Stomach (tissue), 9 donors: ENCODE measurements around the gene PIP4K2A. TPM values are rescaled to one million over a fixed set of nuclear protein-coding genes. Genes with fewer than 3 reads are reported as not detected.

Experiments used
- DNase-seq, 2 donors: peaks; one replicate each; pipeline versions ENCODE4 v3.0.0 to v3.0.0-alpha.2; 2013 to 2019
- H3K27ac ChIP-seq, 5 donors: fragments of 200-600 bp in 4 of 5; sonication (generic) in 4 of 5; one replicate each; pipeline ENCODE4 v1.5.1; 2013 to 2019; ENCODE audit warnings: mild to moderate bottlenecking in 1 of 5, moderate library complexity in 1 of 5
- H3K27me3 ChIP-seq, 3 donors: fragments of 200-600 bp; sonication (generic); one replicate each; pipeline ENCODE4 v1.5.1; 2017 to 2019; ENCODE audit warnings: mixed run types in 1 of 3
- H3K36me3 ChIP-seq, 4 donors: fragments of 200-600 bp; sonication (generic); 1 replicate in 3 of 4; 2 replicates in 1 of 4; pipeline ENCODE4 v1.5.1; 2016 to 2019
- H3K4me1 ChIP-seq, 4 donors: fragments of 200-600 bp; sonication (generic); one replicate each; pipeline ENCODE4 v1.5.1; 2016 to 2019
- H3K4me3 ChIP-seq, 4 donors: fragments of 200-600 bp; sonication (generic) in 3 of 4; one replicate each; pipeline ENCODE4 v1.5.1; 2016 to 2019; ENCODE audit warnings: mild to moderate bottlenecking in 1 of 4
- H3K9me3 ChIP-seq, 4 donors: fragments of 200-600 bp; sonication (generic); one replicate each; pipeline ENCODE4 v1.5.1; 2016 to 2019
- EP300 ChIP-seq: sonication (generic); formaldehyde crosslinking; IDR thresholded peaks from one replicate; pipeline ENCODE4 v1.6.1; 2017; ENCODE audit warnings: antibody characterized with exemption
- POLR2A ChIP-seq, 4 donors: fragments of 450-650 bp; IDR thresholded peaks; one replicate each; pipeline ENCODE4 v1.6.1; 2016; ENCODE audit warnings: antibody characterized with exemption in 4 of 4, control low read depth in 2 of 4, mild to moderate bottlenecking in 1 of 4, moderate library complexity in 1 of 4
- POLR2AphosphoS5 ChIP-seq, 3 donors: sonication (generic); formaldehyde crosslinking; IDR thresholded peaks; one replicate each; pipeline ENCODE4 v1.6.1; 2016; ENCODE audit warnings: antibody characterized with exemption in 3 of 3
- WGBS, 5 donors: extraction: QIAGEN DNeasy Blood & Tissue Kit in 3 of 5; methylation state at CpG; one replicate each; pipeline versions ENCODE4 v1.1.5 to v1.1.7; 2013 to 2018; 5-methylcytosine and 5-hydroxymethylcytosine counted together
- intact Hi-C: fragments of 100-400 bp; cut with DNase I; formaldehyde crosslinking; loops from one replicate; pipeline ENCODE4 v1.15.1; 2023; ENCODE audit warnings: low total_unique reads
- polyA plus RNA-seq, 3 donors: library from polyadenylated mRNA; stranded (reverse); fragments of 200-250 nt; gene quantifications; one replicate each; pipeline ENCODE4 v1.2.3, GENCODE V29; 2013
- total RNA-seq, 5 donors: library from RNA; depleted of rRNA; stranded (reverse); fragments of >200 nt; gene quantifications; one replicate each; pipeline versions ENCODE4 v1.1.0 to v1.2.3, GENCODE V29; 2014 to 2016
- TF ChIP-seq, protein P1 (sequence below), 7 experiments: fragments of 450-650 bp in 4 of 7; fragments of 200-600 bp in 3 of 7; sonication (generic) in 3 of 7; IDR thresholded peaks; one replicate each; pipeline ENCODE4 v1.5.1; 2016 to 2019; ENCODE audit warnings: antibody characterized with exemption in 7 of 7, control low read depth in 2 of 7, mild to moderate bottlenecking in 1 of 7
- donor health status: healthy with polysubstance abuse.
- donor health status: Bipolar disorder and iron deficiency.
- donor health status: healthy.

PIP4K2A gene
- total and polyA plus RNA-seq, 8 donors, result 6.7 to 61.3 (median 13.6) TPM

DNA sequence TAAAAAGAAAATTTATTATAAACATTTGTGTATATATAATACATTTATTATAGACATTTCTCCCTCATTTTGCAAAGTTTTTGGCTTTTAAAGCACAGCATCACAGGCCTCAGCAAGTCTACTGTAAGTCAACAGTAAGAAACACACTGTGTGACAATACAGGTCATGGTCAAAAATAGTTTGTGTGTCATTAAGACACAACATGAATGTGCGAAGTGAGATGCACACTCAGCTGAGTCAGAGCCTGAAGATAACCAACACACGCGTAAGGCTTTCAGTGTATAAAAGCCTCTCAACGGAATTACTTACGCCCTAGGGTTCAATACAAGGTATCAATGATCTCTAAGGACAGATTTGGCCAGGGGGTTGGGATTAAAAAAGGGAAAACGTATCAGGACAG lies 157.6 kb downstream of the PIP4K2A start:
- intact Hi-C loops, result no loop called here
- TF ChIP-seq EP300 (no peak), POLR2A (IDR thresholded peaks at IDR 0.05) (no peak), POLR2AphosphoS5 (IDR thresholded peaks at IDR 0.05) (no peak)
- TF ChIP-seq, protein P1, sequence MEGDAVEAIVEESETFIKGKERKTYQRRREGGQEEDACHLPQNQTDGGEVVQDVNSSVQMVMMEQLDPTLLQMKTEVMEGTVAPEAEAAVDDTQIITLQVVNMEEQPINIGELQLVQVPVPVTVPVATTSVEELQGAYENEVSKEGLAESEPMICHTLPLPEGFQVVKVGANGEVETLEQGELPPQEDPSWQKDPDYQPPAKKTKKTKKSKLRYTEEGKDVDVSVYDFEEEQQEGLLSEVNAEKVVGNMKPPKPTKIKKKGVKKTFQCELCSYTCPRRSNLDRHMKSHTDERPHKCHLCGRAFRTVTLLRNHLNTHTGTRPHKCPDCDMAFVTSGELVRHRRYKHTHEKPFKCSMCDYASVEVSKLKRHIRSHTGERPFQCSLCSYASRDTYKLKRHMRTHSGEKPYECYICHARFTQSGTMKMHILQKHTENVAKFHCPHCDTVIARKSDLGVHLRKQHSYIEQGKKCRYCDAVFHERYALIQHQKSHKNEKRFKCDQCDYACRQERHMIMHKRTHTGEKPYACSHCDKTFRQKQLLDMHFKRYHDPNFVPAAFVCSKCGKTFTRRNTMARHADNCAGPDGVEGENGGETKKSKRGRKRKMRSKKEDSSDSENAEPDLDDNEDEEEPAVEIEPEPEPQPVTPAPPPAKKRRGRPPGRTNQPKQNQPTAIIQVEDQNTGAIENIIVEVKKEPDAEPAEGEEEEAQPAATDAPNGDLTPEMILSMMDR (IDR thresholded peaks at IDR 0.05), result no peak
- Histone ChIP-seq H3K4me1 (peaks cover 0 to 34% (median 7%) of the 10 kb centered on the region in 4 donors), H3K9me3 (no peaks in the 10 kb centered on the region), H3K36me3 (peaks cover 0 to 14% (median under 1%) of the 10 kb centered on the region in 4 donors), H3K4me3 (no peak overlapping the region), H3K27me3 (no peaks in the 10 kb centered on the region), H3K27ac (no peak overlapping the region)
- DNase-seq, result no peak
- WGBS, 5 donors, result 90 to 96% (median 94%) methylated on average over 6 of the region's 6 CpGs

DNA sequence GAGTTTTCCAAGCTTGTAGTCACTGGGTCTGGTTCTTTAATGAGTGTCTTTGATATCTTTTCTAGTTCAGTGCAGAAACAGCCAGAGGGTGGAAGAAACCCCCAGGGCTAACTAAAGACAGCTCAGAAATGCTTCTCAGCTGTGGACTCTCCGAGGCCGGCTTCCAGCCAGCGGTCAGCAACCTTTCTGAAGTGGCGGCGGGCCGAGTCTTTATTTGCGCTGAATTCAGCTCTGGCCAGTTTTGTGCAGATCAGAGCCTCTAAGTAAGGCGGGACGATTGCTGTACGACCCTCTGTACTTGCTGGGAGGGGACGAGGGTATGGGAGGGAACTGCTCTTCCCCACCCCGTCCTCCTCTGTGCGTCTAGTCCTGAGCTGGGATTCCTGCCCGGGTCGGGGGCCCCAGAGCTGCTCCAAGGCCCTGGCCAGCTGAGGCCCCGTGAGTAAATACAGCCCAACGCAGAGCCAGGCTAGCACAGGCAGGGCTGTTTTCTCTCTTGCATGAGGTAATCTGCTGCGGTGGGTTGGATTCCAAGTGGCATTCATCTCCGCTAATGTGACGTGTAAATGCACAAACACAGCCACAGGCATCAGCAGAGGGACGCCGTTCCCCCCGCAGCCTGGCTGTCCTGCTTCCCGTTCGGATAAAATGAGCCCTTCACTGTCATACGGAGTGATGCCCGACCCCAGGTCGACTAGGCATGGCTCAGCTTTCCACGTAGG lies 159.8 kb downstream of the PIP4K2A start:
- 24 to 38% (median 28%) methylated on average over 29 of the region's 29 CpGs for WGBS, 5 donors
- peaks cover 0 to 10% (median 8%) of the 10 kb centered on the region in 4 donors for H3K36me3 ChIP-seq
- no peaks in the 10 kb centered on the region for H3K27me3 ChIP-seq
- H3K4me1 ChIP-seq, result peaks cover 0 to 35% (median 7%) of the 10 kb centered on the region in 4 donors
- H3K4me3 ChIP-seq, result peak overlapping the region; percentile 7 to 30 (median 26)
- no peaks in the 10 kb centered on the region for H3K9me3 ChIP-seq
- intact Hi-C loops, result no loop called here
- no peak for TF ChIP-seq EP300
- TF ChIP-seq POLR2AphosphoS5 (IDR thresholded peaks at IDR 0.05), result peak; percentile 27 to 70 (median 67)
- no peak for TF ChIP-seq POLR2A (IDR thresholded peaks at IDR 0.05)
- TF ChIP-seq, protein P1 (IDR thresholded peaks at IDR 0.05), result no peak
- H3K27ac ChIP-seq, result peak overlapping the region; percentile 63 to 84 (median 69)
- DNase-seq, result peak; percentile 76 to 96

DNA sequence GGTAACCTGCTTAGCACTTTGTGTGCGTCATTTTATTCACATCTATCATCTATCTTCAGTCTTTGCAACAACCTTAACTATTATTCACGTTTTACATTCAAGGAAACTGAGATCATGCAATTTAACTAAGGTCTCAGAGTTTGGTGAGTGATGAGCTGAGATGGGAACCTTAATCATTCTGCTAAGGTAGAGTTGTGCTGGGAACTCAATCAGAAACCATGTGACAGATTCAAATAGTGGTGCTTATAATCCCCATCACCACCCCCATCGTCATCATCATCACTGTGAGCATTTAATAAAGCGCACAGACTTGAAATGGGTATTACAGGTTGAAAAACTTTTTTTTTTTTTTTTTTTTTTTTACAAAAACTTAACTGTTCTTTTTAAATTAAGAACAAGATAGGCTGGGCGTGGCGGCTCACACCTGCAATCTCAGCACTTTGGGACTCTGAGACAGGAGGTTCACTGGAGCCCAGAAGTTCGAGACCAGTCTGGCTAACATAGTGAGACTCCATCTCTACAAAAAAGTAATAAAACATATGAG lies 160.9 kb downstream of the PIP4K2A start:
- H3K4me3 ChIP-seq, result no peak overlapping the region
- WGBS, 5 donors, result 92 to 96% (median 93%) methylated on average over 7 of the region's 7 CpGs
- no peaks in the 10 kb centered on the region for H3K9me3 ChIP-seq
- no peaks in the 10 kb centered on the region for H3K27me3 ChIP-seq
- H3K4me1 ChIP-seq, result peaks cover 0 to 35% (median 7%) of the 10 kb centered on the region in 4 donors
- peak overlapping the region in 1 of 5 donors; percentile 84 for H3K27ac ChIP-seq
- H3K36me3 ChIP-seq, result peaks cover 0 to 19% (median 15%) of the 10 kb centered on the region in 4 donors
- TF ChIP-seq, protein P1 (IDR thresholded peaks at IDR 0.05), result no peak
- TF ChIP-seq POLR2AphosphoS5 (IDR thresholded peaks at IDR 0.05) (no peak), POLR2A (IDR thresholded peaks at IDR 0.05) (no peak), EP300 (no peak)
- intact Hi-C loops, result no loop called here
- no peak for DNase-seq

DNA sequence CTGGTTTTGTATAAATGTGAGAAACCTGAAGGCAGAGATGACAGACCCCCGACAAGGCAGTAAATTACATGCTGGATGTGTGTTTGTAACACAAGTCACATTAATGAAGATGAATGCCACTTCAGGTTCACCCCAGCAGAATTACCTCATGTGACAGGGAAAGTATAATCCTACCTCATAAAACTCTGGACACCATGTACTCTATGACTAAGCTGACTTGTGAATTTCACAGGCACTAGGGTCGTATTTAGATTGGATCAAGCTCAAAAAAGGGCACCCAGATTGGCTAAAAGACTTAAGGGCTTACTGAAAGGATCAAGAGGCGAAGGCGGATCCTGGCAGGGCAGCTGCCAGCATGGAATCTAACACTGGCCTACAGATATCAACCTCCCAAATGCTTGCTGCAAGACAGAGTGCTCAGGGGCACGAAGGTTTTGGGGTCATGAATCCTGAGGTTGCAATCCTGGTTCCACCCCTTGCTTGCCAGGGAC lies 161.4 kb downstream of the PIP4K2A start:
- Histone ChIP-seq H3K4me1 (peaks cover 0 to 35% (median 7%) of the 10 kb centered on the region in 4 donors), H3K36me3 (peaks cover 0 to 25% (median 20%) of the 10 kb centered on the region in 4 donors), H3K27ac (peak overlapping the region in 1 of 5 donors; percentile 84), H3K9me3 (no peaks in the 10 kb centered on the region), H3K27me3 (no peaks in the 10 kb centered on the region), H3K4me3 (no peak overlapping the region)
- no peak for DNase-seq
- intact Hi-C loops, result no loop called here
- 55 to 74% (median 70%) methylated on average over 5 of the region's 5 CpGs for WGBS, 5 donors
- TF ChIP-seq POLR2A (IDR thresholded peaks at IDR 0.05) (no peak), POLR2AphosphoS5 (IDR thresholded peaks at IDR 0.05) (peak in 1 of 3 donors; percentile 83), EP300 (no peak)
- TF ChIP-seq, protein P1 (IDR thresholded peaks at IDR 0.05), result no peak
